Neuron (in vitro differentiated cells): ENCODE measurements around the gene TNS4.
"Not testable (repeated sequence)": the region's sequence is repeated elsewhere in the genome, so short reads cannot be mapped to it uniquely, and the experiment has no call there.

ENCODE experiments used
- H2AFZ ChIP-seq: one replicate; pipeline ENCODE4 v1.6.1; 2013; ENCODE audit warnings: low read depth, mild to moderate bottlenecking, inconsistent platforms, low read length, moderate library complexity
- H3K27me3 ChIP-seq: one replicate; pipeline ENCODE4 v1.6.1; 2013; ENCODE audit warnings: low read length; ENCODE audit not compliant: insufficient read depth
- H3K36me3 ChIP-seq: one replicate; pipeline ENCODE4 v1.6.1; 2013; ENCODE audit warnings: low read length; ENCODE audit not compliant: insufficient read depth
- H3K4me1 ChIP-seq: one replicate; pipeline ENCODE4 v1.6.1; 2013; ENCODE audit warnings: low read length; ENCODE audit not compliant: insufficient read depth
- H3K4me3 ChIP-seq: 2 replicates; pipeline ENCODE4 v1.5.1; 2013; ENCODE audit warnings: mild to moderate bottlenecking, low read length, moderate library complexity
- H3K9me3 ChIP-seq: one replicate; pipeline ENCODE4 v1.6.1; 2013; ENCODE audit warnings: low read length

Gene TNS4, protein sequence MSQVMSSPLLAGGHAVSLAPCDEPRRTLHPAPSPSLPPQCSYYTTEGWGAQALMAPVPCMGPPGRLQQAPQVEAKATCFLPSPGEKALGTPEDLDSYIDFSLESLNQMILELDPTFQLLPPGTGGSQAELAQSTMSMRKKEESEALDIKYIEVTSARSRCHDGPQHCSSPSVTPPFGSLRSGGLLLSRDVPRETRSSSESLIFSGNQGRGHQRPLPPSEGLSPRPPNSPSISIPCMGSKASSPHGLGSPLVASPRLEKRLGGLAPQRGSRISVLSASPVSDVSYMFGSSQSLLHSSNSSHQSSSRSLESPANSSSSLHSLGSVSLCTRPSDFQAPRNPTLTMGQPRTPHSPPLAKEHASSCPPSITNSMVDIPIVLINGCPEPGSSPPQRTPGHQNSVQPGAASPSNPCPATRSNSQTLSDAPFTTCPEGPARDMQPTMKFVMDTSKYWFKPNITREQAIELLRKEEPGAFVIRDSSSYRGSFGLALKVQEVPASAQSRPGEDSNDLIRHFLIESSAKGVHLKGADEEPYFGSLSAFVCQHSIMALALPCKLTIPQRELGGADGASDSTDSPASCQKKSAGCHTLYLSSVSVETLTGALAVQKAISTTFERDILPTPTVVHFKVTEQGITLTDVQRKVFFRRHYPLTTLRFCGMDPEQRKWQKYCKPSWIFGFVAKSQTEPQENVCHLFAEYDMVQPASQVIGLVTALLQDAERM

DNA sequence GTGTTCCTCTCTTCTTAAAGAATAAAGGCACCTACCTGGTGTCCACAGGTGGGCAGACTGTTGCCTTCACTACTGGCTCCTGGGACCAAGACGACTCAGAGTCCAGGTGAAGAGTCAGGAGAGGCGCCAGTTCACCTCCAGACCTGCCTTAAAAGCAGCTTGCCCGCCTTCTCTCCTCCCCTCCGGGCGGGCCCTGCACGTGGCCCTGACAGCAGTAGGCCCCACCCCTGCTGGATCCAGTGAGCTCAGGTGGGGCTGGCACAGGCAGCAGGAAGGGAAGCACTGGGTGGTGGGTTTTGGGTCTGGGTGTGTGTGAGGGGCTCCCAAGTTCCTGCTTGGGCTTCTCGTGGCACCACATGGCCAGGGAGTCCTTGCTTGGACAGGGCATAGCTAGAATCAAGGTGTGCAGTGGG lies at the start of gene TNS4:
Gene TNS4, minus strand, starts transcription at position 125 of the 413 bp plus-strand sequence. CDS start 5,198 bp downstream, outside the sequence.
- H3K27me3 ChIP-seq, result peaks cover 17% of the 10 kb centered on the region
- H3K4me3 ChIP-seq, result no peak within 1 kb of the TSS
- H2AFZ ChIP-seq, result no peak within 1 kb of the TSS
- no peaks in the 10 kb centered on the region for H3K9me3 ChIP-seq
- H3K4me1 ChIP-seq, result no peaks in the 10 kb centered on the region
- H3K36me3 ChIP-seq, result no peaks in the 10 kb centered on the region

- H3K36me3 ChIP-seq, result no peaks in the 10 kb centered on the region
- peaks cover 14% of the 10 kb centered on the region for H3K4me1 ChIP-seq
- H3K9me3 ChIP-seq, result no peaks in the 10 kb centered on the region
- H3K4me3 ChIP-seq, result no peak overlapping the region
- H2AFZ ChIP-seq, result no peak overlapping the region
- H3K27me3 ChIP-seq, result no peaks in the 10 kb centered on the region
These were observed 49.2 kb upstream of the TNS4 start for GRCh38 chr17:40550608-40551007.

GRCh38 chr17:40548982-40549685 lies 47.7 kb upstream of the TNS4 start:
- H3K4me1 ChIP-seq, result peaks cover 14% of the 10 kb centered on the region
- H3K9me3 ChIP-seq, result no peaks in the 10 kb centered on the region
- H3K36me3 ChIP-seq, result no peaks in the 10 kb centered on the region
- H3K27me3 ChIP-seq, result no peaks in the 10 kb centered on the region
- no peak overlapping the region for H3K4me3 ChIP-seq
- H2AFZ ChIP-seq, result no peak overlapping the region

DNA sequence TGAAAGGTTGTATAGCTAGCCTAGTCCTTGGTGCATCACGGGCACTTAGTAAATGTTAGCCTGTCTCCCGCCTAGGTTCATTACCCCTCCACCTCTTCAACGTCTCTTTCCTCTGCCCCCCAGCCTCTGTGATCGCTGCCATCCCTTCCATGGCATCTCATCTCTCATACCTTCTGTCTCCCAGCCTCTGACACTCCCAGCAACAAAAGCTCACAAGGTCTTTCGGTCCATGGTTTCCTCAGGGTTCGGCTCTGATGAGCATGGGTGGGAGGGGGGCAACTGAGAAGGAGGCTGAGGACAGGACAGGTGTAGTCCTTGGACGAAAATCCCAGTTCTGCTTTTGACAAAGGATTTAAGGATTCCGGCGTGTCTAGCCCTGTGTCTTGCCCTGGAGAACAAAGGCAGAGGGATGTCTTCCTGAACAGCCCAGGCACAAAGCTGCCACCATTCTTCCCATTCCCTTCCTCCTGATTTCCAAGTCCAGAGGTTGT lies 47.1 kb upstream of the TNS4 start:
- H2AFZ ChIP-seq, result no peak overlapping the region
- H3K4me3 ChIP-seq, result no peak overlapping the region
- H3K27me3 ChIP-seq, result no peaks in the 10 kb centered on the region
- no peaks in the 10 kb centered on the region for H3K9me3 ChIP-seq
- no peaks in the 10 kb centered on the region for H3K36me3 ChIP-seq
- peaks cover 11% of the 10 kb centered on the region for H3K4me1 ChIP-seq

- H2AFZ ChIP-seq, result no peak overlapping the region
- H3K27me3 ChIP-seq, result no peaks in the 10 kb centered on the region
- no peaks in the 10 kb centered on the region for H3K9me3 ChIP-seq
- no peak overlapping the region for H3K4me3 ChIP-seq
- no peaks in the 10 kb centered on the region for H3K36me3 ChIP-seq
- peaks cover 17% of the 10 kb centered on the region for H3K4me1 ChIP-seq
These were observed 46.5 kb upstream of the TNS4 start for GRCh38 chr17:40547785-40548478.

DNA sequence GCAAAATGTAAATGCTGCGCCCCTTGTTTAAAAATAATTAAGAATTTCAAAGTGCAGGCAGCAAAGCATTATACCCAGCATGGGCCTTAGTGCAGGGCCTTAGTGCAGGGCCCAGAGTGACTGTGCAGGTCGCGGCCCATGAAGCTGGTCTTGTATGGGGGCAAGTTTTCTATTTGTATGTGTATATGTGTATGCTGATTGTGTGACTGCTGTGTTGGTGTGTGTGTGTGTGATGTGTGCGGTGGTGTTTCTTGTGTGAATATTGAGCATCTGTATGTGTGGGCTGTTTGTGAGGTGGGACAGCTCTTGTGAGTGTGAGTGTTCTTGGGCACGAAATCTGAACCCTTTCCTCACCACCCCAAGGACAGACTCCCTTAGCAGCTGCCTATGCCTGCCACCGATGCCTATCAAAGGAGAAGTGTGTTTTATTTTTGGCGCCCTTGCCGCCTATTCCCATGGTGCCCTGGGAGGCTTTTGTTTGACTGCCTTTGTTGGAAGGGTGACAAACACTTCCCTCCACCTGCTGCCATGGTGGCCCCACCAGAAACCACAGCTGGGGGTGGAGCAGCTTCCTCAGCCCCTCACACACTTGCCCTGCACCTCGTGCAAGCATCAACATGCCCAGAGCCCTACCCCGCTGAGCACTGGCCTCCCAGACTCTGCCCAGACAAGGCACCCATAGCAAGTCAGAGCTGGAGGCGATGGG lies 45.8 kb upstream of the TNS4 start:
- Histone ChIP-seq H3K4me1 (peaks cover 24% of the 10 kb centered on the region), H2AFZ (no peak overlapping the region), H3K9me3 (no peaks in the 10 kb centered on the region), H3K36me3 (no peaks in the 10 kb centered on the region), H3K4me3 (no peak overlapping the region), H3K27me3 (no peaks in the 10 kb centered on the region)

DNA sequence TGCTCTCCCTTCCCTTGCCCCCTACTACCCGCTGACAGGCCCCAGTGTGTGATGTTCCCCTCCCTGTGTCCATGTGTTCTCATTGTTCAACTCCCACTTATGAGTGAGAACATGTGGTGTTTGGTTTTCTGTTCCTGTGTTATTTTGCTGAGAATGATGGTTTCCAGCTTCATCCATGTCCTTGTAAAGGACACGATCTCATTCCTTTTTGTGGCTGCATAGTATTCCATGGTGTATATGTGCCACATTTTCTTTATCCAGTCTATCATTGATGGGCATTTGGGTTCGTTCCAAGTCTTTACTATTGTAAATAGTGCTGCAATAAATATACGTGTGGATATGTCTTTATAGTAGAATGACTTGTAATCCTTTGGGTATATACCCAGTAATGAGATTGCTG lies 45.1 kb upstream of the TNS4 start:
- not testable (repeated sequence) for H3K27me3 ChIP-seq, H3K36me3 ChIP-seq, H3K4me3 ChIP-seq, H2AFZ ChIP-seq, H3K9me3 ChIP-seq
- H3K4me1 ChIP-seq, result peaks cover 31% of the 10 kb centered on the region

GRCh38 chr17:40545660-40546059 lies 44.2 kb upstream of the TNS4 start:
- Histone ChIP-seq H2AFZ (no peak overlapping the region), H3K4me1 (peaks cover 31% of the 10 kb centered on the region), H3K36me3 (no peaks in the 10 kb centered on the region), H3K27me3 (no peaks in the 10 kb centered on the region), H3K4me3 (no peak overlapping the region), H3K9me3 (no peaks in the 10 kb centered on the region)

DNA sequence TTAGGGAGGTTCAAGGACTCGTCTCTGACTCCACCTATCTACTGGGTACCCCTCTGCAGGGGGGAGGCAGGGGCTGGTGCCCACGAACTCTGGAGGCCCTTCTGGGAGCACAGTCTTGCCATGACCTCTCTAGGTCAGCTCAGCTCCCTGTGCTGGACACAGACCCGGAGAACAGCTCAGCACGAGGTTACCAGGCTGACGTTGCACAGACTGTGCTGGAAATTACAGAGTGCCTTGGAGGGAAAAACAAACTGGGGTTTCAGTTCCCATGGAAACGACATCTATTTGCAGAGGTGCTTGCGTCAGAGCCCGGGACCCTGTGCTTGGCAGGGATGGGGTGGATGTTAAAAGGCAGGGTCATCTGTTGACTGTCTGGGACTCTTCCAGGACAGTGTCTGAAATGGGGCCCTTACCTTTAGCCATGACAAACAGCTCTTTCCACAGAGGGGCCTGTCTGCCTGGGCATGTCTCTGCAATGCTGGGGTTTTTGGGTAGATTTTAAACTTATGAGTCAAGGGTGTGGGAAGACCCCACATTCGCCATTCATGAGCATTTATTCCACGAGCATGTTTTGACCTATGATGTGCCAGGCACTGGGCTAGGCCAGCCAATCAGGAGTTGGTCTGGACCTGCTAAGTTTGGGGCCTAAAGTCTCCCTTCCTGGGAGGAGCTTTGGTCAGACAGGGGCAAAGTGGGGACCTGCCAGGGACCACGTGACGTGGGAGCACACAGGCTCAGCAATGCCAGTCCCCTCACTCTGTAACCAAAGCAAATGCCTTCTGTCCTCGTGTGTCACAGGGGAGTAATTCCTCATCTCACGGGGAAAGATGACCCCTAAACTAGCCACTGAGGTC lies 41.4 kb upstream of the TNS4 start:
- Histone ChIP-seq H3K4me3 (no peak overlapping the region), H3K4me1 (peaks cover 28% of the 10 kb centered on the region), H3K27me3 (no peaks in the 10 kb centered on the region), H2AFZ (peak overlapping the region; percentile 5), H3K9me3 (no peaks in the 10 kb centered on the region), H3K36me3 (no peaks in the 10 kb centered on the region)

DNA sequence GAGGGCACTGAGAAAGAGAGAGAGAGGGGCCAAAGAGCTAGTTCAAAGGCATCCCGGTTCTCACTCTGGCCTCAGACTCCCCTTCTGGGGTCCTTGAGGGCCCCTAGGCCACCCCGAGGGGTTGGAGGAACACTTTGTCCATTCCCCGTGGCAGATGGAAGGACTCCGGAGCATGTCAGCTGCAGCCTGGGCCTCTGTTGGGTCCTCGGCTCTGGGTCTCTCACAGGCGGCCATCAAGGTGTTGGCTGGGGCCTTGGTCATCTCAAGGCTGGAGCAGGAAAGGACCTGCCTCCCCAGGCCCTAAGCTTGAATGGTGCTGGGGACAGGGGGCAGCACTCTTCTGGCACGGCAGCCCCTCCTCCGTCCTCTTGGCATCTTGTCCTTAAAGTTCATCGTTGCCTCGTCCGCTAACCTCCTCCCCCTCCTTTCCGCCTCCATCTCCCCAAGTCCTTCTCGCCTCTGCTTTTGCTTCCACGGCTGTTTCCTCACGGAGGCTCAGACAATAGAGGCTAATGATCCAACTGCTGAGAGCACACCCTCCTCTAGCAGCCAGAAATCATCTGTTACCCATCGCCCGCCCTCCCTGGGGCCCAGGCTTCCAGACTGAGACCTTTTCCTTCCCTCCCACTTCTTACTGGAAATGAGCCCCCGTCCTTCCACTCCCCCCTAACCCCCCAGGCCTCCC lies 40.6 kb upstream of the TNS4 start:
- Histone ChIP-seq H3K9me3 (no peaks in the 10 kb centered on the region), H3K4me3 (no peak overlapping the region), H3K36me3 (no peaks in the 10 kb centered on the region), H3K4me1 (peaks cover 22% of the 10 kb centered on the region), H3K27me3 (no peaks in the 10 kb centered on the region), H2AFZ (no peak overlapping the region)

GRCh38 chr17:40541060-40541872 lies 39.8 kb upstream of the TNS4 start:
- H2AFZ ChIP-seq, result no peak overlapping the region
- H3K4me1 ChIP-seq, result peaks cover 22% of the 10 kb centered on the region
- no peaks in the 10 kb centered on the region for H3K36me3 ChIP-seq
- no peaks in the 10 kb centered on the region for H3K9me3 ChIP-seq
- H3K4me3 ChIP-seq, result no peak overlapping the region
- peaks cover 3% of the 10 kb centered on the region for H3K27me3 ChIP-seq
